ENCODE data around the gene CACNA1D.

DNA sequence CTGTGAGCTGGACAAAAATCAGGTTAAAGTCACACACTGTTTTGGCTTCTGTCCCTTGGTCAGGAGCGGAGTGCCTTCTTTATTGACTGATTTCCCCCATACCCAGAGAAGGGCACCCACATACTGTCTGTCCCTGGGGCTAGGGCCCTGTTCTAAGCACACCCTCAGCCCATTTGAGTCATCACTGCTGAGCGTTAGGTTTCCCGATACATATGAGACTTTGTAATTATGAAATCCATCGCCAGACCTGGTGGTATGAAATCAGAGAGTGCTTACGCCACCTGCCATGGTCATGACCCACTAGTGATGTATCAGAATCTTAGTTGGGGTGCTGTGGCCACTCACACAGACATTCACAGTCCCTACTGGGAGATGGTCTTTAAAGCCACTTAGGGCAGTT is 255.0 kb downstream of the CACNA1D start:
- TF ChIP-seq, protein P1, sequence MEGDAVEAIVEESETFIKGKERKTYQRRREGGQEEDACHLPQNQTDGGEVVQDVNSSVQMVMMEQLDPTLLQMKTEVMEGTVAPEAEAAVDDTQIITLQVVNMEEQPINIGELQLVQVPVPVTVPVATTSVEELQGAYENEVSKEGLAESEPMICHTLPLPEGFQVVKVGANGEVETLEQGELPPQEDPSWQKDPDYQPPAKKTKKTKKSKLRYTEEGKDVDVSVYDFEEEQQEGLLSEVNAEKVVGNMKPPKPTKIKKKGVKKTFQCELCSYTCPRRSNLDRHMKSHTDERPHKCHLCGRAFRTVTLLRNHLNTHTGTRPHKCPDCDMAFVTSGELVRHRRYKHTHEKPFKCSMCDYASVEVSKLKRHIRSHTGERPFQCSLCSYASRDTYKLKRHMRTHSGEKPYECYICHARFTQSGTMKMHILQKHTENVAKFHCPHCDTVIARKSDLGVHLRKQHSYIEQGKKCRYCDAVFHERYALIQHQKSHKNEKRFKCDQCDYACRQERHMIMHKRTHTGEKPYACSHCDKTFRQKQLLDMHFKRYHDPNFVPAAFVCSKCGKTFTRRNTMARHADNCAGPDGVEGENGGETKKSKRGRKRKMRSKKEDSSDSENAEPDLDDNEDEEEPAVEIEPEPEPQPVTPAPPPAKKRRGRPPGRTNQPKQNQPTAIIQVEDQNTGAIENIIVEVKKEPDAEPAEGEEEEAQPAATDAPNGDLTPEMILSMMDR (conservative IDR thresholded peaks at IDR 0.05 in 1 of 2, IDR thresholded peaks at IDR 0.05 in 1 of 2; ENCODE audit: low read depth in 1 of 2, low read length in 2 of 2): no peak
- TF ChIP-seq EZH2 (IDR thresholded peaks at IDR 0.05; ENCODE audit: low read length, missing control alignments): no peak
